ENCODE data around the gene PLSCR4. TPM values are rescaled to one million over a fixed set of nuclear protein-coding genes. Genes with fewer than 3 reads are reported as not detected.

Gene PLSCR4
- polyA plus RNA-seq, 2 of the 4 experiments (the other 2 are of a cell fraction): 8.3 to 17.2 TPM

GRCh38 chr3:146160321-146160963 is 90.5 kb downstream of the PLSCR4 start:
- POLR2A ChIA-PET: interaction anchor here (0.6 to 2.5 kb wide), 25 partner anchors 15 to 384 kb away, joined by 3 to 23 read pairs (median 5); partner anchors contain the start of gene PLSCR1

GRCh38 chr3:146159616-146160320 is 91.1 kb downstream of the PLSCR4 start:
- TF ChIP-seq ESRRA (IDR thresholded peaks at IDR 0.05; ENCODE audit: borderline replicate concordance, low read length): no peak
- TF ChIP-seq MAX (IDR thresholded peaks at IDR 0.05): no peak
- no peak for TF ChIP-seq SREBF2 (IDR thresholded peaks at IDR 0.05)
- TF ChIP-seq ZC3H11A (IDR thresholded peaks at IDR 0.05): no peak
- TF ChIP-seq EHMT2 (IDR thresholded peaks at IDR 0.05; ENCODE audit: low read depth): no peak
- TF ChIP-seq RCOR1 (IDR thresholded peaks at IDR 0.05; ENCODE audit: low read depth, low read length): no peak
- no peak; a peak in 1 of 5 replicates for TF ChIP-seq RAD21 (conservative IDR thresholded peaks at IDR 0.05 in 1 of 2, IDR thresholded peaks at IDR 0.05 in 1 of 2)
- TF ChIP-seq CHD4 (IDR thresholded peaks at IDR 0.05; ENCODE audit: borderline replicate concordance): no peak
- no peak for TF ChIP-seq CBX8 (IDR thresholded peaks at IDR 0.05)
- no peak for TF ChIP-seq NFE2L2 (conservative IDR thresholded peaks at IDR 0.05; ENCODE audit: low read length)
- TF ChIP-seq ELK1 (IDR thresholded peaks at IDR 0.05; ENCODE audit: low read depth, low read length): no peak
- TF ChIP-seq SMC3 (IDR thresholded peaks at IDR 0.05): no peak
- no peak for TF ChIP-seq HEYL (CRISPR knock-in tag; IDR thresholded peaks at IDR 0.05)
- no peak for TF ChIP-seq HOXB13 (CRISPR knock-in tag; IDR thresholded peaks at IDR 0.05; ENCODE audit: low read depth)
- TF ChIP-seq JUNB (IDR thresholded peaks at IDR 0.05): no peak
- TF ChIP-seq CTCF (IDR thresholded peaks at IDR 0.05): no peak
- TF ChIP-seq ZSCAN20 (CRISPR knock-in tag; IDR thresholded peaks at IDR 0.05): no peak
- TF ChIP-seq NPAS2 (CRISPR knock-in tag; IDR thresholded peaks at IDR 0.05; ENCODE audit: borderline replicate concordance): no peak
- FAIRE-seq: peak; percentile 59
- H3K4me1 ChIP-seq: peaks cover 67% of the 10 kb centered on the region
- H3K4me3 ChIP-seq: peak overlapping the region; percentile 90
- ChIA-PET CTCF (interaction anchor here (0.5 to 4.5 kb wide), 18 partner anchors 9 to 418 kb away, joined by 3 to 34 read pairs (median 4); no protein-coding TSS in a partner anchor), POLR2A (interaction anchor here (0.6 to 2.5 kb wide), 9 partner anchors 17 to 385 kb away, joined by 3 to 23 read pairs (median 9); partner anchors contain the start of gene PLSCR1)
- no peak for ATAC-seq
- no peak for DNase-seq (ENCODE audit: low read depth in 1 of 2, low spot score in 1 of 2)
- WGBS (ENCODE audit: missing lambda C conversion rate): 2% methylated on average over 7 of the region's 7 CpGs
- H3K4me2 ChIP-seq: peak overlapping the region; percentile 97
- no peaks in the 10 kb centered on the region for H3K9me3 ChIP-seq
- peak overlapping the region; percentile 87 to 97 for H3K27ac ChIP-seq

More at GRCh38 chr3:146160321-146160963, 90.5 kb downstream of the PLSCR4 start:
- peak overlapping the region; percentile 87 to 97 for H3K27ac ChIP-seq
- H3K4me3 ChIP-seq: peak overlapping the region; percentile 90
- peak overlapping the region; percentile 97 for H3K4me2 ChIP-seq
- CTCF ChIA-PET: interaction anchor here (0.7 to 4.5 kb wide), 20 partner anchors 10 to 417 kb away, joined by 3 to 34 read pairs (median 4); no protein-coding TSS in a partner anchor
- 0% methylated on average over 21 of the region's 35 CpGs for WGBS (ENCODE audit: missing lambda C conversion rate)
- peak; percentile 65 to 85 for DNase-seq (ENCODE audit: low read depth in 1 of 2, low spot score in 1 of 2)
- H3K9me3 ChIP-seq: no peaks in the 10 kb centered on the region
- TF ChIP-seq PHF8 (IDR thresholded peaks at IDR 0.05; ENCODE audit: borderline replicate concordance, low read depth) (no peak), HEYL (CRISPR knock-in tag; IDR thresholded peaks at IDR 0.05) (no peak), RAD21 (conservative IDR thresholded peaks at IDR 0.05 in 1 of 2, IDR thresholded peaks at IDR 0.05 in 1 of 2) (peak; percentile 42 to 50; a peak in 3 of 5 replicates), MAX (IDR thresholded peaks at IDR 0.05) (no peak), SMC3 (IDR thresholded peaks at IDR 0.05) (peak; percentile 63), HOXA7 (CRISPR knock-in tag; IDR thresholded peaks at IDR 0.05) (no peak), CTCF (IDR thresholded peaks at IDR 0.05) (peak; percentile 44; the same call in 2 of the 3 replicates)
- ATAC-seq: peak; percentile 59 to 60
- FAIRE-seq: peak; percentile 59
- peaks cover 64% of the 10 kb centered on the region for H3K4me1 ChIP-seq

All from A549 (cell line).